HCT116 (cell line): ENCODE results near the gene KLHL33. TPM values are rescaled to one million over a fixed set of nuclear protein-coding genes. Genes with fewer than 3 reads are reported as not detected.

Experiments used
- ATAC-seq: fragments of 200-7000 bp; cut with Tn5 transposase; 2 replicates; pipeline ENCODE4 v1.9.1; 2020; ENCODE audit warnings: mild to moderate bottlenecking, moderate library complexity
- BruUV-seq: library from RNA; stranded (reverse); fragments of 400-500 nt; replicated peaks from 2 replicates; lab custom pipeline; 2021; lab: Mats Ljungman, UMichigan
- CTCF ChIA-PET: fragments of 300-600 bp; sonication (Branson Sonifier 250); formaldehyde crosslinking; loops from one replicate; lab custom pipeline; 2021; ENCODE audit warnings: antibody characterized with exemption; lab: Charles Lee
- POLR2A ChIA-PET: fragments of 300-600, 350-600 bp; sonication (Branson Sonifier 250); formaldehyde crosslinking; loops from one replicate; lab custom pipeline; 2021; ENCODE audit warnings: antibody characterized with exemption; lab: Charles Lee
- RAD21 ChIA-PET, 2 experiments: fragments of 300-600 bp; sonication (Branson Sonifier 250); formaldehyde crosslinking; loops; one replicate each; lab custom pipeline; 2023; ENCODE audit warnings: low total read pairs in 2 of 2; ENCODE audit not compliant: uncharacterized antibody in 2 of 2, unreplicated experiment in 2 of 2, low non-redundant PET in 1 of 2; lab: Charles Lee
- DNase-seq: peaks from one replicate; pipeline ENCODE4 v3.0.0-alpha.2; 2010; ENCODE audit warnings: low read depth, low spot score
- H2AFZ ChIP-seq: fragments of 200-600 bp; shearing (Covaris generic), sonication (generic); 2 replicates; pipeline ENCODE4 v1.6.1; 2017; ENCODE audit warnings: low read depth, mixed run types, mixed read lengths, antibody characterized with exemption, low read length; ENCODE audit not compliant: poor library complexity, severe bottlenecking
- H3K27ac ChIP-seq: 2 replicates; pipeline ENCODE4 v1.5.1; 2012; ENCODE audit warnings: low read depth, low read length
- H3K27me3 ChIP-seq: fragments of 200-600 bp; sonication (generic); 2 replicates; pipeline ENCODE4 v1.6.1; 2016; ENCODE audit warnings: mixed run types, low read length, mixed read lengths; ENCODE audit not compliant: insufficient read depth
- H3K36me3 ChIP-seq, 2 experiments: fragments of 200-500 bp in 1 of 2; fragments of 200-600 bp in 1 of 2; sonication (Bioruptor generic) in 1 of 2; sonication (generic) in 1 of 2; 2 replicates each; pipeline versions ENCODE4 v1.5.1 to v1.6.1; 2014 to 2016; ENCODE audit warnings: low read length in 2 of 2, inconsistent platforms in 1 of 2, mixed read lengths in 1 of 2, mixed run types in 1 of 2; ENCODE audit not compliant: insufficient read depth in 2 of 2, control insufficient read depth in 1 of 2
- H3K4me1 ChIP-seq, 2 experiments: fragments of 200-600 bp in 1 of 2; sonication (generic) in 1 of 2; 2 replicates each; pipeline versions ENCODE4 v1.5.1 to v1.6.1; 2012 to 2017; ENCODE audit warnings: low read length in 2 of 2, inconsistent platforms in 1 of 2, mild to moderate bottlenecking in 1 of 2, mixed read lengths in 1 of 2, mixed run types in 1 of 2, moderate library complexity in 1 of 2; ENCODE audit not compliant: insufficient read depth in 2 of 2, control insufficient read depth in 1 of 2
- H3K4me2 ChIP-seq: fragments of 200-600 bp; sonication (generic); 2 replicates; pipeline ENCODE4 v1.6.1; 2017; ENCODE audit warnings: mixed run types, low read length, mixed read lengths
- H3K4me3 ChIP-seq, 2 experiments: fragments of 200-600 bp in 1 of 2; sonication (generic) in 1 of 2; replicated peaks in 1 of 2; 2 replicates each; pipeline ENCODE4 v1.5.1; 2011 to 2016; ENCODE audit warnings: low read length in 2 of 2, control low read depth in 1 of 2, low read depth in 1 of 2, mild to moderate bottlenecking in 1 of 2, mixed read lengths in 1 of 2, mixed run types in 1 of 2
- H3K79me2 ChIP-seq: fragments of 200-600 bp; sonication (generic); 2 replicates; pipeline ENCODE4 v1.6.1; 2017; ENCODE audit warnings: mild to moderate bottlenecking, mixed run types, low read length, moderate library complexity, mixed read lengths; ENCODE audit not compliant: insufficient read depth
- H3K9ac ChIP-seq: fragments of 200-600 bp; sonication (generic); 2 replicates; pipeline ENCODE4 v1.6.1; 2016; ENCODE audit warnings: low read length, mixed read lengths
- H3K9me2 ChIP-seq: fragments of 200-600 bp; sonication (generic), shearing (Covaris generic); 2 replicates; pipeline ENCODE4 v1.6.1; 2017; ENCODE audit warnings: mixed run types, mild to moderate bottlenecking, moderate library complexity; ENCODE audit not compliant: insufficient read depth
- H3K9me3 ChIP-seq, 2 experiments: fragments of 200-500 bp in 1 of 2; fragments of 200-600 bp in 1 of 2; sonication (Bioruptor generic) in 1 of 2; sonication (generic) in 1 of 2; 2 replicates each; pipeline ENCODE4 v1.6.1; 2014 to 2017; ENCODE audit warnings: low read length in 2 of 2, mixed read lengths in 2 of 2, inconsistent platforms in 1 of 2, low read depth in 1 of 2, mild to moderate bottlenecking in 1 of 2, mixed run types in 1 of 2, moderate library complexity in 1 of 2; ENCODE audit not compliant: control insufficient read depth in 1 of 2, insufficient read depth in 1 of 2
- H4K20me1 ChIP-seq: fragments of 200-600 bp; sonication (generic), shearing (Covaris generic); 2 replicates; pipeline ENCODE4 v1.6.1; 2017; ENCODE audit warnings: mixed run types, mild to moderate bottlenecking, moderate library complexity; ENCODE audit not compliant: insufficient read depth
- CTCF ChIP-seq, 3 experiments: fragments of 200-600 bp in 1 of 3; sonication (generic) in 1 of 3; IDR thresholded peaks in 2 of 3; conservative IDR thresholded peaks in 1 of 3; 2 replicates each; pipeline ENCODE4 v1.5.1; 2012 to 2017; ENCODE audit warnings: low read depth in 2 of 3, low read length in 2 of 3, antibody characterized with exemption in 1 of 3, borderline replicate concordance in 1 of 3, control low read depth in 1 of 3, mild to moderate bottlenecking in 1 of 3, mixed read lengths in 1 of 3, mixed run types in 1 of 3, moderate library complexity in 1 of 3; ENCODE audit not compliant: insufficient read depth in 1 of 3
- EZH2 ChIP-seq: fragments of 200-600 bp; sonication (generic); IDR thresholded peaks from 2 replicates; pipeline ENCODE4 v1.6.1; 2017; ENCODE audit warnings: antibody characterized with exemption, mixed run types
- EZH2phosphoT487 ChIP-seq: fragments of 200-600 bp; IDR thresholded peaks from 2 replicates; pipeline ENCODE4 v1.6.1; 2018; ENCODE audit warnings: antibody characterized with exemption, borderline replicate concordance
- FOSL1 ChIP-seq: IDR thresholded peaks from 2 replicates; pipeline ENCODE4 v1.6.1; 2012; ENCODE audit warnings: low read depth
- POLR2A ChIP-seq: IDR thresholded peaks from 2 replicates; pipeline ENCODE4 v1.7.0; 2011; ENCODE audit warnings: borderline replicate concordance; ENCODE audit not compliant: insufficient read depth, insufficient read length; ENCODE audit errors: extremely low read depth
- REST ChIP-seq: IDR thresholded peaks from 2 replicates; pipeline ENCODE4 v1.6.1; 2012; ENCODE audit warnings: low read depth
- intact Hi-C: fragments of 100-400 bp; cut with micrococcal nuclease; formaldehyde crosslinking; loops from 2 replicates; pipeline ENCODE4 v1.10.0; 2022
- total RNA-seq: library from RNA; stranded (reverse); gene quantifications from one replicate; pipeline ENCODE4 v1.2.1, GENCODE V29; 2021; ENCODE audit not compliant: unreplicated experiment

KLHL33 gene
- total RNA-seq, 1 experiment from 2014 or later = 0.05 TPM

DNA sequence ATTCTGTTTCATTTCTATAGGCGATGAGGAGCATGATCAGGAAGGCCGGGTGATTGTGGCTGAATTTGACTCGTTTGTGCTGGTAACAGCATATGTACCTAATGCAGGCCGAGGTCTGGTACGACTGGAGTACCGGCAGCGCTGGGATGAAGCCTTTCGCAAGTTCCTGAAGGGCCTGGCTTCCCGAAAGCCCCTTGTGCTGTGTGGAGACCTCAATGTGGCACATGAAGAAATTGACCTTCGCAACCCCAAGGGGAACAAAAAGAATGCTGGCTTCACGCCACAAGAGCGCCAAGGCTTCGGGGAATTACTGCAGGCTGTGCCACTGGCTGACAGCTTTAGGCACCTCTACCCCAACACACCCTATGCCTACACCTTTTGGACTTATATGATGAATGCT, 21.0 kb upstream of the KLHL33 start:
- ChIA-PET CTCF (no interaction called here), POLR2A (no interaction called here), RAD21 (no interaction called here)
- Histone ChIP-seq H3K27ac (0 out of 2 replicates have a peak overlapping the region, but pooled peaks have one; percentile 2), H3K9ac (peak overlapping the region; percentile 93; the same call in 1 of the 2 replicates), H3K79me2 (peaks cover 65% of the 10 kb centered on the region), H3K4me2 (peak overlapping the region; percentile 94; the same call in 1 of the 2 replicates), H3K36me3 (peaks cover 25 to 41% of the 10 kb centered on the region in 2 experiments), H3K4me1 (peaks cover 21 to 29% of the 10 kb centered on the region in 2 experiments), H3K9me3 (no peaks in the 10 kb centered on the region), H4K20me1 (no peaks in the 10 kb centered on the region), H3K27me3 (no peaks in the 10 kb centered on the region), H2AFZ (no peak overlapping the region), H3K9me2 (no peaks in the 10 kb centered on the region), H3K4me3 (no peak overlapping the region)
- no TSS peak for BruUV-seq
- ATAC-seq (no peak), DNase-seq (no peak)
- intact Hi-C loops = loop anchor here (1.0 kb wide), 1 partner anchor 114 kb away; the partner anchor contains the start of gene PARP2
- TF ChIP-seq FOSL1 (no peak), EZH2phosphoT487 (no peak), REST (no peak), POLR2A (no peak), CTCF (IDR thresholded peaks at IDR 0.05 in 2 of 3, conservative IDR thresholded peaks at IDR 0.05 in 1 of 3; ENCODE audit: borderline replicate concordance in 1 of 3, insufficient read depth in 1 of 3, low read depth in 2 of 3, low read length in 2 of 3) (no peak), EZH2 (no peak)
